CD4-positive, alpha-beta T cell (primary cell): Measurements from ENCODE around the gene PTPRCAP. TPM values are rescaled to one million over a fixed set of nuclear protein-coding genes. Genes with fewer than 3 reads are reported as not detected.

Experiments
- ATAC-seq: fragments of 200-7000 bp; cut with Tn5 transposase; one replicate; pipeline ENCODE4 v1.10.0; 2022; ENCODE audit warnings: mild to moderate bottlenecking; ENCODE audit not compliant: poor library complexity
- CTCF ChIA-PET: fragments of 350-600 bp; sonication (Branson Sonifier 250); formaldehyde crosslinking; loops from one replicate; lab custom pipeline; 2021; ENCODE audit warnings: antibody characterized with exemption, inconsistent platforms; lab: Charles Lee
- POLR2A ChIA-PET: fragments of 350-600 bp; sonication (Branson Sonifier 250); formaldehyde crosslinking; loops from one replicate; lab custom pipeline; 2021; ENCODE audit warnings: antibody characterized with exemption, inconsistent platforms; lab: Charles Lee
- DNase-seq, 14 experiments: peaks; one replicate each; pipeline ENCODE4 v3.0.0-alpha.2; 2013 to 2020; ENCODE audit warnings: mixed read lengths in 2 of 14
- H3K27ac ChIP-seq, 2 donors: one replicate each; pipeline versions ENCODE4 v1.5.1 to v1.7.0; 2013; ENCODE audit warnings: low read length in 2 of 2, low read depth in 1 of 2, mild to moderate bottlenecking in 1 of 2
- H3K27me3 ChIP-seq, 2 experiments: 1 replicate in 1 of 2; 2 replicates in 1 of 2; pipeline versions ENCODE4 v1.6.1 to v1.7.0; 2013; ENCODE audit warnings: low read length in 2 of 2, control low read depth in 1 of 2, mild to moderate bottlenecking in 1 of 2, moderate library complexity in 1 of 2; ENCODE audit not compliant: insufficient read depth in 2 of 2, control insufficient read depth in 1 of 2
- H3K36me3 ChIP-seq: one replicate; pipeline ENCODE4 v1.6.1; 2013; ENCODE audit warnings: low read length, control low read depth; ENCODE audit not compliant: insufficient read depth
- H3K4me1 ChIP-seq: one replicate; pipeline ENCODE4 v1.6.1; 2013; ENCODE audit warnings: low read length, control low read depth; ENCODE audit not compliant: insufficient read depth
- H3K4me3 ChIP-seq: one replicate; pipeline ENCODE4 v1.5.1; 2013; ENCODE audit warnings: mild to moderate bottlenecking, low read length, moderate library complexity
- H3K9me3 ChIP-seq, 2 experiments: 1 replicate in 1 of 2; 2 replicates in 1 of 2; pipeline versions ENCODE4 v1.6.1 to v1.7.0; 2013; ENCODE audit warnings: low read length in 2 of 2, mild to moderate bottlenecking in 2 of 2, control low read depth in 1 of 2, moderate library complexity in 1 of 2; ENCODE audit not compliant: control insufficient read depth in 1 of 2, insufficient read depth in 1 of 2
- H3K27ac Mint-ChIP-seq: one replicate; pipeline ENCODE4 v1.8.0; 2020; ENCODE audit warnings: mixed read lengths
- H3K27me3 Mint-ChIP-seq: one replicate; pipeline ENCODE4 v1.8.0; 2021; ENCODE audit warnings: mixed read lengths
- H3K36me3 Mint-ChIP-seq: one replicate; pipeline ENCODE4 v1.8.0; 2021; ENCODE audit warnings: low read depth, mixed read lengths
- H3K4me1 Mint-ChIP-seq: one replicate; pipeline ENCODE4 v1.8.0; 2021; ENCODE audit warnings: low read depth, mixed read lengths
- H3K4me3 Mint-ChIP-seq: one replicate; pipeline ENCODE4 v1.8.0; 2020; ENCODE audit warnings: mild to moderate bottlenecking, mixed read lengths
- H3K9me3 Mint-ChIP-seq: one replicate; pipeline ENCODE4 v1.8.0; 2020; ENCODE audit warnings: mixed read lengths
- CTCF ChIP-seq: fragments of 200-600 bp; IDR thresholded peaks from one replicate; pipeline ENCODE4 v1.8.0; 2022; ENCODE audit warnings: antibody characterized with exemption, mild to moderate bottlenecking
- intact Hi-C, 2 experiments: fragments of 100-400 bp; cut with DNase I in 1 of 2; cut with micrococcal nuclease in 1 of 2; formaldehyde crosslinking; loops; one replicate each; pipeline versions ENCODE4 v1.15.1 to v1.9.0; 2023 to 2025; cut with DNase I, micrococcal nuclease
- total RNA-seq, 174 experiments: library from RNA in 2 of 174; stranded (reverse) in 2 of 174; gene quantifications; one replicate each; pipeline ENCODE4 v1.2.3 and lab custom pipeline; 2021 to 2026

Gene PTPRCAP
- total RNA-seq, 2 experiments from 2014 or later = 129 to 134 TPM

- Histone ChIP-seq H3K27me3 (no peaks in the 10 kb centered on the region), H3K36me3 (peaks cover 40% of the 10 kb centered on the region), H3K27ac (peak overlapping the region; percentile 75 to 84), H3K4me1 (peaks cover 98% of the 10 kb centered on the region), H3K9me3 (no peaks in the 10 kb centered on the region), H3K4me3 (no peak overlapping the region)
- intact Hi-C loops = no loop called here
- ATAC-seq (no peak), DNase-seq (no peak)
- TF ChIP-seq CTCF = no peak
- Mint-ChIP-seq H3K27me3 (no peaks in the 10 kb centered on the region), H3K36me3 (peaks cover 30% of the 10 kb centered on the region), H3K4me3 (peak overlapping the region; percentile 78), H3K27ac (peak overlapping the region; percentile 98), H3K4me1 (peaks cover 83% of the 10 kb centered on the region), H3K9me3 (no peaks in the 10 kb centered on the region)
- ChIA-PET POLR2A (interaction anchor here (0.6 to 12.5 kb wide), 10 partner anchors 9 to 72 kb away, joined by 3 to 411 read pairs (median 7); partner anchors contain the start of genes AIP, CABP4, PPP1CA and PTPRCAP), CTCF (no interaction called here)
These were observed 26.3 kb downstream of the PTPRCAP start for GRCh38 chr11:67410984-67411784.

DNA sequence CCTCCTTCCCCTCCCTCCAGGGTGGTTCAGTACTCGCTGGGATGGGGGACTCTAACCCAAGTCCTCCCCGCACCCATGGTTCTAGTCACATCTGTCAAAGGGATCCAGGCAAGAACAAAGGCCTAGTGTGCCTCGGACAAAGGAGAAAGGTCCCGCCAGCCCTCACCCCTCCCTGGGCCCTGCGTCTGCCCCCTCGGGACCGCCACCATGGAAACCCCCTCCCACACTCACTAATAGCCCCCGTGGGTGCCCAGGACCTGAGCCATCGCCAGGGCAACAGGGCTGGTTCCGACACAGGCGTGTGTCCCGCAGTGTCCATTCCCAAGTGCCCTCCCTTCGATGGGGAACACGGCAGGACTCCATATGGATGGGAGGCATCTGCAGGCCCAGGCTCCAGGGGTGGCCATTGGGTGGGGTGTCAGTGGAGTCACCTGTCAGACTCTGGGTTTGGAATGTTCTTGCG, 27.1 kb downstream of the PTPRCAP start:
- Mint-ChIP-seq H3K36me3 (peaks cover 35% of the 10 kb centered on the region), H3K27me3 (no peaks in the 10 kb centered on the region), H3K27ac (peak overlapping the region; percentile 98), H3K4me3 (peak overlapping the region; percentile 86), H3K4me1 (peaks cover 85% of the 10 kb centered on the region), H3K9me3 (no peaks in the 10 kb centered on the region)
- peak overlapping the region; percentile 100 for H3K4me3 ChIP-seq
- no peaks in the 10 kb centered on the region for H3K27me3 ChIP-seq
- peaks cover 48% of the 10 kb centered on the region for H3K36me3 ChIP-seq
- no peak for TF ChIP-seq CTCF
- intact Hi-C loops = no loop called here
- ChIA-PET CTCF (no interaction called here), POLR2A (interaction anchor here (2.0 to 12.5 kb wide), 3 partner anchors 8 to 23 kb away, joined by 21 to 411 read pairs (median 106); partner anchors contain the start of genes PPP1CA, PTPRCAP, RPS6KB2 and TBC1D10C)
- peaks cover 100% of the 10 kb centered on the region for H3K4me1 ChIP-seq
- DNase-seq (no peak), ATAC-seq (no peak)
- H3K27ac ChIP-seq = peak overlapping the region; percentile 75 to 84
- H3K9me3 ChIP-seq = no peaks in the 10 kb centered on the region

DNA sequence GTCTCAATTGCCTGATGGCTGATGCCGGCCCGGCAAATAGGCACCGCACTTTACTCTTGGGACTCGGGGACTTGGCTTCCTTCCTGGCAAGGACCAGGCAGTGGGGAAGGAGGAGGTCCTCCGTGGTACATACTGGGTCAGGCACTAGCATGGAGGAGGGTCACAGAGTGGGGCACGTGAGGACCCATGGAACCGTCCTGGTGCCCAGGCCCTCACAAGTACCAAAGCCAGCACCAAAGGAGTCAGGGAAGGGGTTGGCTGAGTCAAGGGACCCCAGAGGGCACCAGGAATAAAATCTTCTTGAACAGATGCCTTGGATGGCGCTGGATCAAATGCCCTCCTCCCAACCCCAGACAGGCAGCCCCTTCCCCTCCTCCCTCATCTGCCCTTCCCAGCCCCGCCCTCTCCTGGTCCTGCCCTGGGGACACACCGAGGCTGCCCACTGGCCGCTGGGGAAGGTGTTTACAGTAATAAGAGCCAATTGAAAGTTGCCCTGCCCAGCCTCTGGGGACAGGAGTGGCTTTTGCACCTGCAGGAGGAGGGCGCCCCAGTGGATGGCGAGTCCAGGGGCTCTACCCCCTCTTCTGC, 27.6 kb downstream of the PTPRCAP start:
- no peaks in the 10 kb centered on the region for H3K27me3 Mint-ChIP-seq
- peak overlapping the region; percentile 86 for H3K4me3 Mint-ChIP-seq
- H3K9me3 Mint-ChIP-seq = no peaks in the 10 kb centered on the region
- POLR2A ChIA-PET = interaction anchor here (0.9 to 3.5 kb wide), 14 partner anchors 10 to 138 kb away, joined by 3 to 136 read pairs (median 14); partner anchors contain the start of genes AIP, CORO1B, POLD4 and PTPRCAP
- no peaks in the 10 kb centered on the region for H3K27me3 ChIP-seq
- peaks cover 86% of the 10 kb centered on the region for H3K4me1 Mint-ChIP-seq
- H3K27ac Mint-ChIP-seq = peak overlapping the region; percentile 98
- peaks cover 48% of the 10 kb centered on the region for H3K36me3 ChIP-seq
- H3K4me1 ChIP-seq = peaks cover 100% of the 10 kb centered on the region
- H3K36me3 Mint-ChIP-seq = peaks cover 40% of the 10 kb centered on the region
- no peaks in the 10 kb centered on the region for H3K9me3 ChIP-seq
- ATAC-seq (no peak), DNase-seq (peak in 1 of 14 experiments; percentile 42)
- peak overlapping the region; percentile 75 to 84 for H3K27ac ChIP-seq
- CTCF ChIA-PET = interaction anchor here (1.2 kb wide), 1 partner anchor 28 kb away, joined by 6 read pairs; the partner anchor contains the start of gene PTPRCAP
- intact Hi-C loops = loop anchor here in 1 of 2 experiments (2.0 kb wide), 1 partner anchor 27 kb away; the partner anchor contains the start of gene PTPRCAP
- H3K4me3 ChIP-seq = peak overlapping the region; percentile 100
- TF ChIP-seq CTCF = no peak
